SK-N-SH treated with all-trans-retinoic acid at 6 μM for 48 hours (cell line): ENCODE measurements around the gene DLX5.

ENCODE experiments used
- ARNTL ChIP-seq: fragments of 450-650 bp; formaldehyde crosslinking; IDR thresholded peaks from 2 replicates; pipeline ENCODE4 v1.5.0; 2020; ENCODE audit warnings: low read depth, mild to moderate bottlenecking, moderate library complexity, borderline replicate concordance
- BACH2 ChIP-seq: fragments of 250-450 bp; sonication (Bioruptor Pico); IDR thresholded peaks from 2 replicates; pipeline ENCODE4 v1.9.0; 2021; ENCODE audit warnings: mild to moderate bottlenecking, borderline replicate concordance
- CREB5 ChIP-seq: fragments of 250-450 bp; sonication (Bioruptor Pico); IDR thresholded peaks from 2 replicates; pipeline ENCODE4 v1.5.1; 2020; ENCODE audit warnings: low read depth, mild to moderate bottlenecking, moderate library complexity
- CSDC2 ChIP-seq: fragments of 250-450 bp; sonication (Bioruptor Pico); IDR thresholded peaks from 2 replicates; pipeline ENCODE4 v1.5.0; 2020; ENCODE audit warnings: mild to moderate bottlenecking, moderate library complexity
- ZNF70 ChIP-seq: fragments of 450-650 bp; formaldehyde crosslinking; IDR thresholded peaks from 2 replicates; pipeline ENCODE4 v1.5.0; 2020; ENCODE audit warnings: mild to moderate bottlenecking, moderate library complexity
- ZNF8 ChIP-seq: fragments of 450-650 bp; formaldehyde crosslinking; IDR thresholded peaks from 2 replicates; pipeline ENCODE4 v1.5.0; 2020; ENCODE audit warnings: mild to moderate bottlenecking, moderate library complexity
- TF ChIP-seq, protein P1 (sequence below): fragments of 250-450 bp; sonication (Bioruptor Pico); IDR thresholded peaks from 2 replicates; pipeline ENCODE4 v1.5.1; 2021; ENCODE audit warnings: mild to moderate bottlenecking, moderate library complexity
- TF ChIP-seq, protein P2 (sequence below): fragments of 250-450 bp; sonication (Bioruptor Pico); IDR thresholded peaks from 2 replicates; pipeline ENCODE4 v1.8.0; 2020; ENCODE audit warnings: mild to moderate bottlenecking, moderate library complexity, borderline replicate concordance

DNA sequence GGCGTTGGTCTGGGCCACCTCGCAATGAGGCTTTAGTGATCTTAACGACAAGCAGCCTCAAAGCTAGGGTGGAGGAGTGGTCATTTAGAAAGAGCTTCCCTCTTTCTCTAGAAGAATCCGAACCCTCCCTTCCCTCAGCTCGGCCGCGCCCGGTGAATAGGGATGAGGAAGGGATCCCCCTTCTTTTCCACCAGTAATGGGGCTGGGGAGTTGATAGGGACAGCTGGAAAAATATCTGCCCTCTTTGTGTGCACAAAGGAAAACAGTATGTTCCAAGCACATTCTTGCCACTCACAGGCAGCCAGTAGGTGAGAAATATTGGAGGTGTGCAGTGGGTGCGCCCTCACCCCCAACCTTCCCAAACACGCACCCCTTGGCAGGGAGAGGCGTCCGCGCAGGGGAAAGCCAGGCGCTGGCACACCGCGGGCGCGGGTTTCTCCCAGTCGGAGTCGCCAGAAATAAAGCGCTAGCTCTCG lies 6.5 kb downstream of the DLX5 start:
- TF ChIP-seq, protein P1, sequence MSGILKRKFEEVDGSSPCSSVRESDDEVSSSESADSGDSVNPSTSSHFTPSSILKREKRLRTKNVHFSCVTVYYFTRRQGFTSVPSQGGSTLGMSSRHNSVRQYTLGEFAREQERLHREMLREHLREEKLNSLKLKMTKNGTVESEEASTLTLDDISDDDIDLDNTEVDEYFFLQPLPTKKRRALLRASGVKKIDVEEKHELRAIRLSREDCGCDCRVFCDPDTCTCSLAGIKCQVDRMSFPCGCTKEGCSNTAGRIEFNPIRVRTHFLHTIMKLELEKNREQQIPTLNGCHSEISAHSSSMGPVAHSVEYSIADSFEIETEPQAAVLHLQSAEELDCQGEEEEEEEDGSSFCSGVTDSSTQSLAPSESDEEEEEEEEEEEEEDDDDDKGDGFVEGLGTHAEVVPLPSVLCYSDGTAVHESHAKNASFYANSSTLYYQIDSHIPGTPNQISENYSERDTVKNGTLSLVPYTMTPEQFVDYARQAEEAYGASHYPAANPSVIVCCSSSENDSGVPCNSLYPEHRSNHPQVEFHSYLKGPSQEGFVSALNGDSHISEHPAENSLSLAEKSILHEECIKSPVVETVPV: no peak
- TF ChIP-seq, protein P2, sequence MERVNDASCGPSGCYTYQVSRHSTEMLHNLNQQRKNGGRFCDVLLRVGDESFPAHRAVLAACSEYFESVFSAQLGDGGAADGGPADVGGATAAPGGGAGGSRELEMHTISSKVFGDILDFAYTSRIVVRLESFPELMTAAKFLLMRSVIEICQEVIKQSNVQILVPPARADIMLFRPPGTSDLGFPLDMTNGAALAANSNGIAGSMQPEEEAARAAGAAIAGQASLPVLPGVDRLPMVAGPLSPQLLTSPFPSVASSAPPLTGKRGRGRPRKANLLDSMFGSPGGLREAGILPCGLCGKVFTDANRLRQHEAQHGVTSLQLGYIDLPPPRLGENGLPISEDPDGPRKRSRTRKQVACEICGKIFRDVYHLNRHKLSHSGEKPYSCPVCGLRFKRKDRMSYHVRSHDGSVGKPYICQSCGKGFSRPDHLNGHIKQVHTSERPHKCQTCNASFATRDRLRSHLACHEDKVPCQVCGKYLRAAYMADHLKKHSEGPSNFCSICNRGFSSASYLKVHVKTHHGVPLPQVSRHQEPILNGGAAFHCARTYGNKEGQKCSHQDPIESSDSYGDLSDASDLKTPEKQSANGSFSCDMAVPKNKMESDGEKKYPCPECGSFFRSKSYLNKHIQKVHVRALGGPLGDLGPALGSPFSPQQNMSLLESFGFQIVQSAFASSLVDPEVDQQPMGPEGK: no peak
- TF ChIP-seq CSDC2 (CRISPR knock-in tag) (no peak), CREB5 (CRISPR knock-in tag) (no peak), ZNF70 (CRISPR knock-in tag) (no peak), ZNF8 (CRISPR knock-in tag) (no peak), ARNTL (CRISPR knock-in tag) (no peak), BACH2 (CRISPR knock-in tag) (no peak)
